HG03520 (cell line): ENCODE results near the gene ATP5PF.
"Not testable (repeated sequence)": the region's sequence is repeated elsewhere in the genome, so short reads cannot be mapped to it uniquely, and the experiment has no call there.

Experiments
- ATAC-seq: cut with Tn5 transposase; IDR thresholded peaks from one replicate; pipeline ENCODE4 v1.9.1; 2021; ENCODE audit warnings: mild to moderate bottlenecking, moderate library complexity; ENCODE audit not compliant: unreplicated experiment

ATP5PF gene

GRCh38 chr21:25732091-25732760 is 2.5 kb downstream of the ATP5PF start:
- ATAC-seq = no peak

DNA sequence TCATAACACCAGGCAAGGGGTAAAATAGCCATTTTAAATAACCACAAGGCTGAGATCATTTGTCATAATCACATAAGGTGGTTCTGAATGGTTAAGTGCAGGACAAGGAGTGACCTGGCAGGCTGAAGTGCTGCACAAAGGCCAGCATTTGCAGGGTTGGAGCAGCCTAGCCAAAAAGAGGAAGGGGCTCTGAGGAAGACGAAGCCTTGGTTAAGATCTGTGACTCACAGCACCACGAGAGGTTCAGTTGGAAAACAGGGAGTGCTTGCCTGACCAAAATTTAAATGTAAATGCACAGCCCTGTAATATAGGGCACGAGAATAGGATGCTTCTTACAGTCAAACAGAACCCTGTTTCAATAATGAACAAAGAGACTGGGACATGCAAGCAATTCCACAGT is 12.1 kb downstream of the ATP5PF start:
- ATAC-seq = no peak

DNA sequence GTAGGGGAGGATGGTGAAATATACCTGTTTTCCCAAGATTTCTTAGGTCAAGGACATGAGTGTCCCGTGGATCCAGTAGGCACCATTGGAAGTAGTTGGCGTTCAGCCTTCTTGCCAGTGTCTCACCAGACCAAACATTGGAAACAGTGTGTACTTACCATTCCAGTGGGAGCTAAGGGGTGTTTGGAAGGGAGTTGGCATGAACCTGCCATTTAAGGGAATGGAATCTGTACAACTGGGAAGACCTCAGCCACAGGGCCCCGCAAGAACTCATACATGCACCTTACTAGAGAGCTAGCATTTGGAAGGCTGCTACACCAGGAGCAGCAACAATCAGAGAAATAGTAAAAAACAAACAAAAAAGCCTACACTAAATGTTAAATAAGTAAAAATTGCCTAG is 12.7 kb downstream of the ATP5PF start:
- no peak for ATAC-seq

DNA sequence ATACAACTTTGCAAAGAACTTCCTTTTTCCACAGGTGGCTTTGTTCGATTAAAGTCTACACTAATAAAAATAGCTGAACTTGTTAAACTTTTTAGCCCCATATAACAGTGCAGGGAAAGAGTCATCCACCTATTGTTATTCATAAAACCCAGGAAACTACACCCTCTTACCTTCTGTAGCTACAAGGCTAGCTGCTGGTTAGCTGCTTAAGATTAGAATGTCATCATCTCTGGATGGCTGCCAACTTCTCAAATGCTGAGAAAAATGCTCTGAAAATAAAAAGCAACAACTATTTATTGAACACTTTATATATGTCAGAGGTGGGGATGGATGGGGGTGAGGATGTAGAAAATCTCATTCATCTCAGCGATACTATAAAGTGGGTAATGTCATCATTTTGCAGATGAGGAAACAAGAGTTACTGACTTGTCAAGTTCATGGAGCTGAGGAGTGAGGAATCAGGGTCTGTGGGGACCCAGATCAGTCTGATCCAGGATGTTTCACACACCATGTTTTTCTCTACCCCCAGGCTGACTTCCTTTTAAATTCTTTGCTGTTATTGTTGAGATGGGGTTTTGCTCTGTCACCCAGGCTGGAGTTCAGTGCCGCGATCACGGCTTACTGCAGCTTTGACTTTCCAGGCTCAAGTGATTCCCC is 17.1 kb downstream of the ATP5PF start:
- ATAC-seq = no peak

DNA sequence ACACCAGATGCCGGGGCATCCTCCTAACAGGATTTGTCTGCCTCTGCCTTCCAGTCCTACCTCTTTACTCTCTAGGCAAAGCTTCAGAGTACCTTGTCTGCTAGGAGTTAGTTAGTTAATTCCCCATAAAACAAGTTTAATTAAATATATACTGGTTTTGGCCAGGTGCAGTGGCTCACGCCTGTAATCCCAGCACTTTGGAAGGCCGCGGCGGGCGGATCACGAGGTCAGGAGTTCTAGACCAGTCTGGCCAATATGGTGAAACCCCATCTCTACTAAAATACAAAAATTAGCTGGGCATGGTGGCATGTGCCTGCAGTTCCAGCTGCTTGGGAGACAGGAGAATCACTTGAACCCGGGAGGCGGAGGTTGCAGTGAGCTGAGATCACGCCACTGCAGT is 20.6 kb downstream of the ATP5PF start:
- ATAC-seq = not testable (repeated sequence)

DNA sequence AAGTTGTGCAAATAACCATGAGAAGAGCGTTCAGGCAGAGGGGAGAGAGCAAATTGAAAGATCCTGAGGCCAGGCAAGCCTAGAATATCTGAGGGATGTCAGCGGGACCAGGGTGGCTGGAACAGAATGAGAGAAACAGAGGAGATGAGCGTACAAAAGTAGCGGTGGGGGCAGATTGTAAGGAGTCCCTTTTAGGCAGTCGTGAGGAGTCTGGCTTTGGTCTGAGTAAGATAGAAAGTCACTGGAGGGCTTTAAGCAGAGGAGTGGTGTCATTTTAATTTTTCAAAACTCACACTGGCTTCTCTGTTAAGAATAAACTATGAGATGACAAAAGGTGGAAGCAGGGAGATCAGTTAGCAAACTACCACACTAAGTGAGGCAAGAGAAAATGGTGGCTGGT is 24.2 kb downstream of the ATP5PF start:
- ATAC-seq = no peak

DNA sequence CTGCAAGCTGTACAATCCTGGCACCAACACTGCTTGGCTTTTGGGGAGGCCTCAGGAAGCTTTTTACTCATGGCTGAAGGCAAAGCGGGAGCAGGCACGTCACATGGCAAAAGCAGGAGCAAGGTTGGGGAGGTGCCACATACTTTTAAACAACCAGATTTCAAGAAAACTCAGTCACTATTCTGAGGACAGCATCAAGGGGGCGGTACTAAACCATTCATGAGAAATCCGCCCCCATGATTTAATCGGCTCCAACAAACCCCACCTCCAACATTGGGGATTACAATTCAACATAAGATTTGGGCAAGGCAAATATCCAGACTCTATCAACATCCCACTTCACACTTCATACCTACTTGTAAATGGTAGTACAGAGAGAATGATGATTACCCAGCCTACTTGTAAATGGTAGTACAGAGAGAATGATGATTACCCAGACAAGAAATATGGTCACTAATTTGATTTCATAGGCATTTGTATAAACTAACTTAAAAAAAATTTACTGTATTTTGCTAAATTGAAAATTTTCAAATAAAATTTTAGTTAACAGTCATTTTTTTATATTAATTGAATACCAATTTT is 24.9 kb downstream of the ATP5PF start:
- no peak for ATAC-seq

GRCh38 chr21:25708467-25709065 is 26.1 kb downstream of the ATP5PF start:
- no peak for ATAC-seq

- ATAC-seq = no peak
Observed at GRCh38 chr21:25701529-25701928, 33.2 kb downstream of the ATP5PF start.

DNA sequence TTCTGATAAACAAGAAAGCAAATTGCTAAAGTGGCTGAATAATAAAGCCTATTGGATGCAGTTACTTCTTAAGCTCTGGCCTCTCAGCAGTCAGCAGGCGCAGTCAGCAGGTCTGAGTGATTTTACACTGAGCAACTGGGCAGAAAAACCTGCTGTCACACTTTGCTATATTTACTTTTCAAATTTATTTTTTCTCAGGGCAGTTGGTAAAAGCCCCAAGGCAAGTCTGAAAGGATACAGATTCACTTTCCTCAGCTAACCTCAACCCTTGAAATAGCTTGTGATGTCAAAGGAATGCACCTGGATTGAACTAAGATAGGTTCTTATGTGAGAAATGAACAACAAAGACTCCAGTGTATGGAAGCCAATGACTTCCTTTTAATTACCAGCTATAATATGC is 34.0 kb downstream of the ATP5PF start:
- no peak for ATAC-seq

- not testable (repeated sequence) for ATAC-seq
Observed at GRCh38 chr21:25695461-25695860, 39.2 kb downstream of the ATP5PF start.

- ATAC-seq = no peak
Observed at GRCh38 chr21:25691976-25692375, 42.7 kb downstream of the ATP5PF start.

DNA sequence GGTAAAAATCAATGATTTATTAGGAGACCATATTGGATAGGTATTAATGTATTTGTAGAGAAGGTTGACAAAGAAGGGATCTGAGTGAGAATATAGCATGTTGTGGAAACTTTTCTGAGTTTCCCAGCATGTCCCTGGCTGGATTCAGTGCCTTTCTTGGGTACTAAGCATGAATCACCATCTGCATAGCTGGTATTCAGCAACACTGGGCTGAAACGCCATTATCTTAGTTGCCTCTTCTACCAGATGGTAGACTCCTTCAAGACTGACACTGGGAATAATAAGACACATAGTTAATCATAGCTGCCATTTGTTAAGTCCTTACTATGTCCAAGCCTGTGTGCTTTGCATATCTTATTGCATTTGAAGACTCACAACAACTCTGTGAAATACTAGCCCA is 45.5 kb downstream of the ATP5PF start:
- ATAC-seq = no peak

GRCh38 chr21:25688275-25689155 is 46.2 kb downstream of the ATP5PF start:
- ATAC-seq = no peak

GRCh38 chr21:25687787-25688186 is 46.9 kb downstream of the ATP5PF start:
- ATAC-seq = no peak

- no peak for ATAC-seq
Observed at GRCh38 chr21:25682382-25682781, 52.3 kb downstream of the ATP5PF start.

DNA sequence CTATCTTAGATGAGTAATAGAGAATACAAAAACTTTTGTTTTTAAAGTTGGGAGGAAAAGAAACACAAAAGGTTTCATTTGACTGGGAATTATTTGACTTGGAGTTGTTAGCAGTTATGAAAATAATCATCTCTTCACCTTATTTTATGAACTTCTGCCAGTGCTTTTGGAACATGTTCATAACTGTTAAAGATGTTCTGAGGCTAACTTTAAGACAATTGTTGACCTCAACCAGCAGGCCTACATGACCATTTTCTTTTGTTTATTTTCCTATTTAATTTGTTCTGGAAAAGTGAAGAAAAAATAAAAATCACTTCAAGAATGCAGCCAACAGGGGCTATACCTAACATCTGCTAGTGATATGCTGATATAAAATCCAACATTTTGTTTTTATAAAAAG is 58.3 kb downstream of the ATP5PF start:
- no peak for ATAC-seq
